ENCODE measurements around the gene NDUFA11.
A peak's percentile ranks its signal among the peaks of the same experiment; 100 is the strongest.

NDUFA11 gene

DNA sequence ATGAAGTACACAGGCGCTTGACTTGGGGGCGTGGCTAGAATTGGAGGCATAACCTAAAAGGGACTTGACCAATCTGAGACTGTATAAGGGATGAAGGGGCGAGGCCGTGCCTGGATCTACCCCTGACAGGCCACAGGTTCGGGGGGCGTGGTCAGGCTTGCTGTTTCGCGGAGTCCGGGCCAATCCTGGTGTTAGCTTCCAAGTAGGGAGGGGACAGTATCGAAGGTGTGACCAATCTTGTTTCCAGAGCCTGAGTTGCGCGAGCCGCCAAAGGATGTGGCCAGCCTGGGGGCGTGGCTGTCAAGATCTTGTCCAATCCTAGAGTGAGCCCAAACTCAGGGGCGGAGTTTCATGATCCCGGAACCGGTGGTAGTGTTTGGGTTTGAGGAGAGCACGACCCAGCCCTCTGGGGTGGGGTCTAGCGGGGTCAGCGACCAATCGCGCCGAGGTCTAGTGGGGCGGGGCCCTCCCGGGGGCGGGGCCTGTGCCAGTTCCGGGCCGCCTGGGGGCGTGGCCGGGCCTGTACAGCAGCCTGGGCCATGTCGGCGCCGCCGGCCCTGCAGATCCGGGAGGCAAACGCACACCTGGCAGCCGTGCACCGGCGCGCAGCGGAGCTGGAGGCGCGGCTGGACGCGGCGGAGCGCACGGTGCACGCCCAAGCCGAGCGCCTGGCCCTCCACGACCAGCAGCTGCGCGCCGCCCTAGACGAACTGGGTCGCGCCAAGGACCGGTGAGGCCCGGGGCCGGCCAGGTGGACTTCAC is 943 bp upstream of the NDUFA11 start, which contains the start of gene VMAC:
VMAC (plus strand) TSS at position 521 of the 762 bp plus-strand sequence; CDS start at position 540, 19 bp downstream.
- H3K4me1 Mint-ChIP-seq (ENCODE audit: low read depth): peaks cover 44% of the 10 kb centered on the region
- H3K27me3 Mint-ChIP-seq: no peaks in the 10 kb centered on the region
- peaks cover 22% of the 10 kb centered on the region for H3K36me3 Mint-ChIP-seq (ENCODE audit: low read depth)

GRCh38 chr19:5903056-5903623 is 450 bp downstream of the NDUFA11 start:
- Mint-ChIP-seq H3K4me3 (peak overlapping the region; percentile 96), H3K4me1 (ENCODE audit: low read depth) (peaks cover 44% of the 10 kb centered on the region), H3K36me3 (ENCODE audit: low read depth) (peaks cover 22% of the 10 kb centered on the region), H3K27ac (peak overlapping the region; percentile 99), H3K9me3 (no peaks in the 10 kb centered on the region), H3K27me3 (no peaks in the 10 kb centered on the region)

More for the DNA sequence above, 943 bp upstream of the NDUFA11 start, which contains the start of gene VMAC:
- H3K9me3 Mint-ChIP-seq: no peaks in the 10 kb centered on the region
- H3K27ac Mint-ChIP-seq: peak within 1 kb of the TSS; percentile 99
- H3K4me3 Mint-ChIP-seq: peak within 1 kb of the TSS; percentile 96

DNA sequence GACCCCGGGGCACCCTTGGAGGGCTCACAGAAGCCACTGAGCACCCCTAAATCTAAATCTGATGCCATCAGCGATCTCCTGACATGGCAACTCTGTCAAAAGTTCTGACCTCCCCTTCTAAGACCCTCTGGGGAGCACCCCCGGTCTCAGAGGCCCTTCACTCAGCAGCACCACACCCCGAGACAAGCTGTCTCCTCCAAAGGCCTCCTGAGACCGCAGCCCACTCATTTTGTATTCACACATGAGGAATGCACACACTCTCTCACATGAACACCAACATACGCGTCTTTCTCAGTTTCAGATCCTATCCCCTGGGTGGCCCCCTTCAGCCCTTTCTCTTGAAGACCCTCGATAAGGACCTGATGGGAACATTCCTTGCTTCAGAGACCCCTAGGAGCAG is 2.6 kb downstream of the NDUFA11 start:
- Mint-ChIP-seq H3K4me3 (peak overlapping the region; percentile 32), H3K27ac (peak overlapping the region; percentile 4), H3K4me1 (ENCODE audit: low read depth) (peaks cover 23% of the 10 kb centered on the region), H3K36me3 (ENCODE audit: low read depth) (peaks cover 14% of the 10 kb centered on the region), H3K27me3 (no peaks in the 10 kb centered on the region), H3K9me3 (no peaks in the 10 kb centered on the region)

DNA sequence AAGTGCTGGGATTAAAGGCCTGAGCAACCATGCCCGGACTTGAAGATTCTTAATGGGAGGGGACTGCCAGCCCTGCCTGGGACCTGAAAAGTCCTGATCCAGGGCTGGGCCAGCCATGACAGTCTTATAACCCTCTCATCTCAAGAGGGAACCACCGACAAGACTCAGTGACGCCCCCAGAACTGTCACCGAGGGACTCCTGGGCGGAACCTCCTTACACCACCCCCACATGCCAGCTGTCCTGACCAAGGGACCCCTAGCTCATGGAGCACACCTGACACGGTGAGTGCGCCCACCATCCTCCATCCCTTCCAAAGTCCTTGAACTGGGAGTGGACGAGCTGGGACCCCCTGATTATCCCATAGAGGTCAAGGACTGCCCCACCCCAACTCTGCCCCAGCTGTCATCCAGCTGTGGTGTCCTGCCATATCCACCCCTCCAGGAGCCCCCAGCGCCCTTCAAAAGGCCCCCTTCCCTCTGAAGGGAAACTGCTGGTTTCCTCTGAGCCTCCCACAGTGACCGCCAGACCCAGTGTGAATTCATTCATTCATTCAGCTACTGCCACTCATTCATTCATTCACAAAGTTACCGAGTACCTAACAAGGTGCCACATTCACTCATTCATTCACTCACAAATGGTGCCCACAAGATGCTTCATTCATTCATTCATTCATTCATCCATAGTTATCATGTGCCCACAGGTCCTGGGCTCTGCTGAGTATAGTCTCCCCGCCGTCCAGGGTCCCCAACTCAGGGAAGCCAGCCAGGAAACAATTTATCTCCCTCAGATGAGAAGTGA is 3.7 kb downstream of the NDUFA11 start:
- peaks cover 14% of the 10 kb centered on the region for H3K36me3 Mint-ChIP-seq (ENCODE audit: low read depth)
- no peaks in the 10 kb centered on the region for H3K9me3 Mint-ChIP-seq
- no peaks in the 10 kb centered on the region for H3K27me3 Mint-ChIP-seq
- H3K27ac Mint-ChIP-seq: no peak overlapping the region
- no peak overlapping the region for H3K4me3 Mint-ChIP-seq
- peaks cover 22% of the 10 kb centered on the region for H3K4me1 Mint-ChIP-seq (ENCODE audit: low read depth)

GRCh38 chr19:5897189-5897969 is 6.2 kb downstream of the NDUFA11 start:
- H3K36me3 Mint-ChIP-seq (ENCODE audit: low read depth): peaks cover 14% of the 10 kb centered on the region
- H3K4me1 Mint-ChIP-seq (ENCODE audit: low read depth): peaks cover 17% of the 10 kb centered on the region
- no peaks in the 10 kb centered on the region for H3K27me3 Mint-ChIP-seq
- H3K4me3 Mint-ChIP-seq: no peak overlapping the region
- no peak overlapping the region for H3K27ac Mint-ChIP-seq
- H3K9me3 Mint-ChIP-seq: no peaks in the 10 kb centered on the region

DNA sequence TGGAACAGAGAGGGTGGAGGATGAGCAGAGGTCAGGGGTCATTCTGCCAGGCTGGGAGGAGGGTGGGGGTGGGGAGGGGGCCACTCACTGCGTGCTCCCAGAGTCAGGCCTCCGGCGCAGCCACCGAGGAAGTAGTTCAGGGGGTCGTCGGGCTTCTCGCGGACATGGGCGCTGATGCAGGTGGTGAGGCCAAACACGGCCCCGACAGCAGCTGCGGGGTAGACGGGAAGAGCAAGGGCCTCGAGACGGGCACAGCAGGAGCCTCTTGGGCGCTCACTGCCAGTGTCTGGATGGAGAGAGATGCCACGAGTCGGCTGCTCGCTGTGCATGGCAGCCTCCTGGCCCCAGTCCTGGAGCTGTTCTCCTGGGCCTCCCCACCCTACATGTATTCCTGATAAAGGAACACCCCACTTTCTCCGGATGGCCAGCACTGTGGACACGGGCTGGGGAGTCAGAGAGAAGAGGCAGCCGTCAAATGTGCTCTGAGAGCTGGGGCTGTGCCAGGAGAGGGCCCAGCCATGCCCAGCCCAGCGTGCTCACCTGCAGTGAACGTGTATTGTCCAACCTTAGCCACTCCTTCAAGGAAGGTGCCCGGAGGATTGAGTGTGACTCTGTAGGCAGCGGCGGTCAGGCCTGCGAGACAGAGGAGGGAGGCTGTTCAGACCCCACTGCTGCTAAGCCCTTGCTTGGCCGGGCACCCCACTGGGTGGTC is 7.1 kb downstream of the NDUFA11 start:
- Mint-ChIP-seq H3K36me3 (ENCODE audit: low read depth) (peaks cover 13% of the 10 kb centered on the region), H3K9me3 (no peaks in the 10 kb centered on the region), H3K4me1 (ENCODE audit: low read depth) (peaks cover 16% of the 10 kb centered on the region), H3K27me3 (no peaks in the 10 kb centered on the region), H3K27ac (no peak overlapping the region), H3K4me3 (no peak overlapping the region)

DNA sequence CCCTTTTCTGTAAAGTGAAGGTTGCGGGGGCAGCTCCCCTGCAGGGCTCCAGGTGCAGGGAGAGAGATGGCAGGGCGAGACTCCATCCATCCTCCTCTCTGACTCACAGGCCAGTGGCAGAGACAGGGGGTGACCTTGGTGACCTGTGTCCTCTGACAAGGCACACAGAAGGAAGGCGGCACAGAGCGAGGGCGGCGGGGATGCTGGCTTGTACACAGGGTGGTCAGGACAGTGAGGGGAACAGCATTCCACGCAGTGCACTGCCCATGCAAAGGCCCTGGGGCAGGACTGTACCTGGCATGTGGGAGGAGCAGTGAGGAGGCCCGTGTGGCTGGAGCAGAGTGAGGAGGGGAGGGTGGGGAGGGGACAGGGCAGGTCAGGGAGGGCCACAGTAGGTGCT is 7.7 kb downstream of the NDUFA11 start:
- H3K4me1 Mint-ChIP-seq (ENCODE audit: low read depth): peaks cover 9% of the 10 kb centered on the region
- H3K36me3 Mint-ChIP-seq (ENCODE audit: low read depth): peaks cover 7% of the 10 kb centered on the region
- H3K27ac Mint-ChIP-seq: no peak overlapping the region
- H3K27me3 Mint-ChIP-seq: peaks cover 1% of the 10 kb centered on the region
- no peak overlapping the region for H3K4me3 Mint-ChIP-seq
- no peaks in the 10 kb centered on the region for H3K9me3 Mint-ChIP-seq

- Mint-ChIP-seq H3K27ac (no peak overlapping the region), H3K36me3 (ENCODE audit: low read depth) (peaks cover 6% of the 10 kb centered on the region), H3K27me3 (peaks cover 5% of the 10 kb centered on the region), H3K9me3 (no peaks in the 10 kb centered on the region), H3K4me3 (no peak overlapping the region), H3K4me1 (ENCODE audit: low read depth) (peaks cover 9% of the 10 kb centered on the region)
These were observed 8.2 kb downstream of the NDUFA11 start for GRCh38 chr19:5895409-5895808.

GRCh38 chr19:5894704-5895349 is 8.8 kb downstream of the NDUFA11 start:
- peaks cover 5% of the 10 kb centered on the region for H3K27me3 Mint-ChIP-seq
- H3K4me1 Mint-ChIP-seq (ENCODE audit: low read depth): peaks cover 4% of the 10 kb centered on the region
- H3K9me3 Mint-ChIP-seq: no peaks in the 10 kb centered on the region
- H3K27ac Mint-ChIP-seq: no peak overlapping the region
- peaks cover under 1% of the 10 kb centered on the region for H3K36me3 Mint-ChIP-seq (ENCODE audit: low read depth)
- H3K4me3 Mint-ChIP-seq: no peak overlapping the region

GRCh38 chr19:5893907-5894703 is 9.5 kb downstream of the NDUFA11 start:
- Mint-ChIP-seq H3K9me3 (no peaks in the 10 kb centered on the region), H3K27ac (no peak overlapping the region)

DNA sequence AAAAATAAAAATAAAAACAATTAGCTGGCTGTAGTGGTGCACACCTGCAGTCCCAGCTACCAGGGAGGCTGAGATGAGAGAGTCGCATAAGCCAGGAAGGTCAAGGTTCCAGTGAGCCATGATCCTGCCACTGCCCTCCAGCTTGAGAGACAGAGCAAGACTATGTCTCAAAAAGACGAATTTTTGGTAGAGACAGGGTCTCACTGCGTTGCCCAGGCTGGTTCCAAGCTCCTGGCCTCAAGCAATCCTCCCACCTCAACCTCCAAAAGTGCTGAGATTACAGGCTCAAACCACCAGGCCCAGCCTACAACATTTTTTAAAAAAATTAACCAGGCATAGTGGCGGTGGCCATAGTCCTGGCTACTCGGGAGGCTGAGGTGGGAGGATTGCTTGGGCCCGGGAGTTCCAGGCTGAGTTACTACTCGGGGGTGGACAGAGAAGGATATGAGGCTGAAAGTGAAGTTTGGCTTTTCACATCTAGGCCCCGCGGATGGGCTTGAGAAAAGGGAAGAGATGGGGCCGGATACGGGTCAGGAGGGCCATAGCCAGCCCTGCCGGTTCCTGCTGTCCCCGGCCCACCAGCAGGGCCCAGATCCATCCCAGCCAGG is 10.2 kb downstream of the NDUFA11 start:
- H3K36me3 Mint-ChIP-seq (ENCODE audit: low read depth): no peaks in the 10 kb centered on the region
- H3K27me3 Mint-ChIP-seq: peaks cover 5% of the 10 kb centered on the region
- H3K4me3 Mint-ChIP-seq: no peak overlapping the region
- H3K4me1 Mint-ChIP-seq (ENCODE audit: low read depth): peaks cover 4% of the 10 kb centered on the region
- H3K9me3 Mint-ChIP-seq: no peaks in the 10 kb centered on the region
- no peak overlapping the region for H3K27ac Mint-ChIP-seq

More at GRCh38 chr19:5893907-5894703, 9.5 kb downstream of the NDUFA11 start:
- Mint-ChIP-seq H3K36me3 (ENCODE audit: low read depth) (no peaks in the 10 kb centered on the region), H3K4me1 (ENCODE audit: low read depth) (peaks cover 4% of the 10 kb centered on the region), H3K4me3 (no peak overlapping the region), H3K27me3 (peaks cover 5% of the 10 kb centered on the region)

GRCh38 chr19:5892772-5893275 is 10.8 kb downstream of the NDUFA11 start:
- no peaks in the 10 kb centered on the region for H3K9me3 Mint-ChIP-seq
- H3K36me3 Mint-ChIP-seq (ENCODE audit: low read depth): no peaks in the 10 kb centered on the region
- H3K4me3 Mint-ChIP-seq: no peak overlapping the region
- peaks cover 5% of the 10 kb centered on the region for H3K27me3 Mint-ChIP-seq
- peaks cover 4% of the 10 kb centered on the region for H3K4me1 Mint-ChIP-seq (ENCODE audit: low read depth)
- H3K27ac Mint-ChIP-seq: no peak overlapping the region
